Measurements from ENCODE around the gene LIAS. TPM values are rescaled to one million over a fixed set of nuclear protein-coding genes. Genes with fewer than 3 reads are reported as not detected.

The LIAS gene
- total and polyA plus RNA-seq, 4 donors = 7.1 to 9.7 (median 9.5) TPM

- no peaks in the 10 kb centered on the region for H3K27me3 ChIP-seq (ENCODE audit: control insufficient read depth in 4 of 4, insufficient read depth in 4 of 4, low read length in 3 of 4)
- H3K4me1 ChIP-seq (ENCODE audit: control insufficient read depth in 4 of 4, insufficient read depth in 4 of 4, low read length in 3 of 4) = peaks cover 9 to 46% (median 33%) of the 10 kb centered on the region in 4 donors
- H3K4me3 ChIP-seq (ENCODE audit: low read depth in 1 of 3, low read length in 3 of 3) = peak overlapping the region in 1 of 3 donors; percentile 17
- TF ChIP-seq NR2F2 (IDR thresholded peaks at IDR 0.05) (peak; percentile 49), FOXA1 (IDR thresholded peaks at IDR 0.05) (peak; percentile 35), RAD21 (IDR thresholded peaks at IDR 0.05) (peak; percentile 95 to 96), SP1 (IDR thresholded peaks at IDR 0.05) (peak; percentile 49), ZBTB33 (IDR thresholded peaks at IDR 0.05) (peak; percentile 37), GABPA (IDR thresholded peaks at IDR 0.05 in 1 of 2, conservative IDR thresholded peaks at IDR 0.05 in 1 of 2) (no peak), JUND (IDR thresholded peaks at IDR 0.05) (peak in 1 of 2 donors; percentile 15), FOXA2 (IDR thresholded peaks at IDR 0.05) (peak; percentile 5), YY1 (IDR thresholded peaks at IDR 0.05) (peak; percentile 87), TAF1 (conservative IDR thresholded peaks at IDR 0.05) (no peak), EGR1 (IDR thresholded peaks at IDR 0.05; ENCODE audit: low read depth in 2 of 2) (no peak), HNF4A (conservative IDR thresholded peaks at IDR 0.05) (peak; percentile 65), REST (IDR thresholded peaks at IDR 0.05) (peak; percentile 46), ATF3 (IDR thresholded peaks at IDR 0.05) (peak; percentile 18), RXRA (IDR thresholded peaks at IDR 0.05) (peak; percentile 78 to 83), CTCF (IDR thresholded peaks at IDR 0.05; ENCODE audit: low read depth, low read length, missing input control) (peak; percentile 92), MAX (IDR thresholded peaks at IDR 0.05) (no peak), HNF4G (IDR thresholded peaks at IDR 0.05) (no peak)
- peaks cover 0 to 10% (median under 1%) of the 10 kb centered on the region in 4 donors for H3K36me3 ChIP-seq (ENCODE audit: control insufficient read depth in 4 of 4, insufficient read depth in 3 of 4, low read depth in 1 of 4, low read length in 3 of 4)
- 30% methylated on average over 4 of the region's 4 CpGs for WGBS
- no peaks in the 10 kb centered on the region for H3K9me3 ChIP-seq (ENCODE audit: control insufficient read depth in 4 of 4, low read length in 3 of 4)
- H3K27ac ChIP-seq (ENCODE audit: low read depth in 1 of 2, low read length in 2 of 2) = peak overlapping the region; percentile 89 to 91
- DNase-seq (ENCODE audit: low spot score) = no peak
- peak overlapping the region; percentile 30 to 71 for H3K9ac ChIP-seq (ENCODE audit: low read depth in 1 of 2, low read length in 2 of 2)
Measured at GRCh38 chr4:39469429-39470077, 10.7 kb downstream of the LIAS start.
